Thyroid gland (tissue), 4 donors: ENCODE results near the gene GDPD4.

ENCODE experiments used
- POLR2A ChIP-seq, 2 donors: fragments of 450-650 bp; IDR thresholded peaks; one replicate each; pipeline ENCODE4 v1.6.1; 2017; ENCODE audit warnings: antibody characterized with exemption in 2 of 2, mild to moderate bottlenecking in 2 of 2, moderate library complexity in 1 of 2
- TF ChIP-seq, protein P1 (sequence below), 6 experiments: fragments of 200-600 bp in 3 of 6; fragments of 450-650 bp in 3 of 6; sonication (generic) in 3 of 6; IDR thresholded peaks; one replicate each; pipeline ENCODE4 v1.5.1; 2016 to 2019; ENCODE audit warnings: antibody characterized with exemption in 6 of 6, mild to moderate bottlenecking in 2 of 6, inconsistent platforms in 1 of 6, moderate library complexity in 1 of 6

DNA sequence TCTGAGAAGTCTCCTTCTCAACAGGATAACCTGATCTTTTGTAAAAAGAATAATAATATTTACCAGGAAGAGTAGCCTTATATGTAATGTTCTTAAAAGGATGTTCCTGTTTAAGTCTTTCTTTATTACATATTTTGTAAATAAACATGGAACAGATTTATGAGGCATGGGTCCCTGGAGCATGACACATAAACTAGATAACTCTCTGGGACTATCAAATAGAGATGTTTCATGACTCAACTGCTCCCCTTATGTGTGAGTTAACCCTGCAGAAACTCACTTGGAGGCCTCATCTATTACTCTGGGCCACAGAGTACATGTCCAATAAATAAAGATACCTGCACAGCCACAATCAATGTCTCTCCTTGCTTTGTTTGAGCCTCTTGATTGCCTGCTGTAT lies 64.6 kb downstream of the GDPD4 start:
- TF ChIP-seq, protein P1, sequence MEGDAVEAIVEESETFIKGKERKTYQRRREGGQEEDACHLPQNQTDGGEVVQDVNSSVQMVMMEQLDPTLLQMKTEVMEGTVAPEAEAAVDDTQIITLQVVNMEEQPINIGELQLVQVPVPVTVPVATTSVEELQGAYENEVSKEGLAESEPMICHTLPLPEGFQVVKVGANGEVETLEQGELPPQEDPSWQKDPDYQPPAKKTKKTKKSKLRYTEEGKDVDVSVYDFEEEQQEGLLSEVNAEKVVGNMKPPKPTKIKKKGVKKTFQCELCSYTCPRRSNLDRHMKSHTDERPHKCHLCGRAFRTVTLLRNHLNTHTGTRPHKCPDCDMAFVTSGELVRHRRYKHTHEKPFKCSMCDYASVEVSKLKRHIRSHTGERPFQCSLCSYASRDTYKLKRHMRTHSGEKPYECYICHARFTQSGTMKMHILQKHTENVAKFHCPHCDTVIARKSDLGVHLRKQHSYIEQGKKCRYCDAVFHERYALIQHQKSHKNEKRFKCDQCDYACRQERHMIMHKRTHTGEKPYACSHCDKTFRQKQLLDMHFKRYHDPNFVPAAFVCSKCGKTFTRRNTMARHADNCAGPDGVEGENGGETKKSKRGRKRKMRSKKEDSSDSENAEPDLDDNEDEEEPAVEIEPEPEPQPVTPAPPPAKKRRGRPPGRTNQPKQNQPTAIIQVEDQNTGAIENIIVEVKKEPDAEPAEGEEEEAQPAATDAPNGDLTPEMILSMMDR (IDR thresholded peaks at IDR 0.05), result no peak
- TF ChIP-seq POLR2A (IDR thresholded peaks at IDR 0.05), result no peak
